ENCODE data around the gene SVIL.

Gene SVIL

DNA sequence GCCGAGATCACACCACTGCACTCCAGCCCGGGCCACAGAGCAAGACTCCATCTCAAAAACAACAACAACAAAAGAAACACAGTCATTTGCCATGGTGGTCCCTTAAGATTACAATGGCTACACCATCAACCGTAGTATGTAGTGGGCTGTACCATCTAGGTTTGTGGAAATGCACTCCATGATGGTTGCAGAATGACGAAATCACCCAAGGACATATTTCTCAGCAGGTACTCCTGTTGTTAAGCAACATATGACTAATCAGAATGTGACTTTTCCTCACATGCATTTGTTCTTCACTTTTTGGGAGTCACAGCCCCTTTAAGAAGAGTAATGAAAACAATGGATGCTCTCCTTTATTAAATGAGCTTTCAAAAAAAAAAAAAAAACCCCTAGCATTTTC is 11.0 kb downstream of the SVIL start:
- no peak for DNase-seq (ENCODE audit: low read depth)
- no peak overlapping the region for H3K4me3 ChIP-seq (ENCODE audit: low read depth, low read length)
- no peak for TF ChIP-seq CTCF (IDR thresholded peaks at IDR 0.05; ENCODE audit: low read depth, low read length, missing control alignments)
- in situ Hi-C loops (cut with HindIII; ENCODE audit: low sequenced_read_pairs), result no loop called here

DNA sequence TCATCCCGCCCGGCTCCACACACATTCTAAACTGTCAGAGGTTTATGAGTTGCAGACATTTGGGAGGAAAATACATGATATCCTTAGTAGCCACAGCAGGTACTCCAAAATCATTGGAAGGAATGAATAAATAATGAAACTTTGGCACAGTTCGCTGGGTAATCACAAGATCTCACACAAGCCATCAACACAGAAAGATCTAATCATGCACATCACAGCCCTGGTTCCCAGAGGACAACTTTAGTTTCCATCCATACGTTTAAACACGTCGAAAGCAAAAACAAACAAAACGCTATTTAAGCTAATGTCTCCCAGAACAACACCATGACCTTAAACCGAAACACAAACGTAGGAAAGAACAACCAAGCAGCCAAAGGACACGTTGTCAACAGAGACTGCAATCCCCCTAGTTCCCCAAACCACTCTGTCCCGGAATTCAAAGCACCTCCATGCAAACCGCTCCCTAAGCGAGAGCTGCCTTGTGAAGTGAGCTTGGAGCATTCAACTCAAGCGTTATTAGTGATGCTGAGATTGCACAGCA is 12.3 kb downstream of the SVIL start:
- in situ Hi-C loops (cut with HindIII; ENCODE audit: low sequenced_read_pairs), result no loop called here
- no peak for DNase-seq (ENCODE audit: low read depth)
- H3K4me3 ChIP-seq (ENCODE audit: low read depth, low read length), result no peak overlapping the region
- no peak for TF ChIP-seq CTCF (IDR thresholded peaks at IDR 0.05; ENCODE audit: low read depth, low read length, missing control alignments)

GRCh38 chr10:29621161-29621560 is 13.6 kb downstream of the SVIL start:
- DNase-seq (ENCODE audit: low read depth), result no peak
- H3K4me3 ChIP-seq (ENCODE audit: low read depth, low read length), result no peak overlapping the region
- TF ChIP-seq CTCF (IDR thresholded peaks at IDR 0.05; ENCODE audit: low read depth, low read length, missing control alignments), result no peak
- in situ Hi-C loops (cut with HindIII; ENCODE audit: low sequenced_read_pairs), result no loop called here

GRCh38 chr10:29620112-29620690 is 14.6 kb downstream of the SVIL start:
- DNase-seq (ENCODE audit: low read depth), result no peak
- no peak for TF ChIP-seq CTCF (IDR thresholded peaks at IDR 0.05; ENCODE audit: low read depth, low read length, missing control alignments)
- no peak overlapping the region for H3K4me3 ChIP-seq (ENCODE audit: low read depth, low read length)
- in situ Hi-C loops (cut with HindIII; ENCODE audit: low sequenced_read_pairs), result no loop called here

DNA sequence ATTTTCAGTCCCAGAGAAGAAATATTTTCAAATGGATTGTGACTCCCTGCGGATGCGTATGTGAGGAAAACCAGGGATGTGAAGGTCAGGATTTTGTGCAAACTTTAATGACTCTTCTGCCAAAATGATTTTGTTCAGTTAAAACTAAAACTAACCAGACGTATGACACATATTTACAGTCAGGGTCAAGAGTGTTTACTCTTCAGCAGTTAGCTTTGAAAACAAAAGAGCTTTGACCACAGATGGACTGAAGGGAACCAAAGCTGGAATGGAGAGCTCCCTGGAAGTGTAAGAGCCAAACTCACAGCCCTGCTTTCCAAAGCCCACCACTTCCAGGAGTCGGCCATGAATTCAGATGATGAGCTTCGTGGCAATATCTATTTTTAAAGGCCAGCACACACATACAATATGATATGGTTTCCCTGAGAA is 15.5 kb downstream of the SVIL start:
- in situ Hi-C loops (cut with HindIII; ENCODE audit: low sequenced_read_pairs), result no loop called here
- H3K4me3 ChIP-seq (ENCODE audit: low read depth, low read length), result no peak overlapping the region
- no peak for TF ChIP-seq CTCF (IDR thresholded peaks at IDR 0.05; ENCODE audit: low read depth, low read length, missing control alignments)
- no peak for DNase-seq (ENCODE audit: low read depth)

DNA sequence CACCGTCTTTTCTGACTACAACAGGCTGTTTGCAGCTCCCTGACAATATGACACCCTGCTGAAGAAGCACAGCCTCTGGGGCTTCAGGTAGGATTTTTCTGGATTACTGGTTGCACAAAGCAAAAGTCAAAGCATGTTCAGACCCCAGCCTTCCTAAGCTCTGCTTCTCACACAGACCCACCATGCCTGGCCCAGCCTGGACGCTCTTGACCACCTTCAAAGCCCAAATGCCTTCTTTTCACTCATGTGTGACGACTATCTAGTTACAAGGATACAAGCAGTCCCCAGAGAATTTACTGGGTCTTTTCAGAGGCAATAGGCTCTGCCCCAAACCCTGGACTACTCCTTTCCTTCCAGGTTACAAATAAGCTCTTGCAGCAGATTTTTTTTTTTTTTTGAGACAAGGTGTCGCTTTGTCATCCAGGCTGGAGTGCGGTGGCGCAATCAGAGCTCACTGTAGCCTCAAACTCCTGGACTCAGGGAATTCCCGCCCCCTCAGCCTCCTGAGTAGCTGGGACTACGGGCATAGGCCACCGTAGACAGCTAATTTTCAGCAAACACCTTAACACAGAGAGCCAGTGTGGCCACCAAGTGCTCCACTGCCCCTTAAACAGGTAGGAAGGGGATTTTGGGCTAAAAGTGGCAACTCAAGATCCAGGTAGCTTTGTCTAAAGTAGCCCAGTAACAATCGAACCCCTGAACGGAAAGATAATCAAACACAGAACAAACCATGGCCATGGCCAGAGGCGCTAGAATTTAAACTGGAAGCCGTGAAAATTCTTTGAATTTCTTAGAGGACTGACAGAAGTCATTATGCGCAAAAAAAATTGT is 16.2 kb downstream of the SVIL start:
- DNase-seq (ENCODE audit: low read depth), result no peak
- no peak for TF ChIP-seq CTCF (IDR thresholded peaks at IDR 0.05; ENCODE audit: low read depth, low read length, missing control alignments)
- in situ Hi-C loops (cut with HindIII; ENCODE audit: low sequenced_read_pairs), result no loop called here
- H3K4me3 ChIP-seq (ENCODE audit: low read depth, low read length), result no peak overlapping the region
